Prostate gland (tissue), 2 donors: ENCODE measurements around the gene NRCAM. TPM values are rescaled to one million over a fixed set of nuclear protein-coding genes. Genes with fewer than 3 reads are reported as not detected.
"Not testable (repeated sequence)": the region's sequence is repeated elsewhere in the genome, so short reads cannot be mapped to it uniquely, and the experiment has no call there.

ENCODE experiments used
- DNase-seq: peaks from one replicate; pipeline ENCODE4 v3.0.0-alpha.2; 2019; ENCODE audit warnings: low spot score
- H3K27ac ChIP-seq, 2 donors: fragments of 200-600 bp; sonication (generic); 2 replicates each; pipeline ENCODE4 v1.5.1; 2017 to 2019
- H3K27me3 ChIP-seq: fragments of 200-600 bp; sonication (generic); replicated peaks from 2 replicates; pipeline ENCODE4 v1.5.1; 2019; ENCODE audit not compliant: insufficient read depth
- H3K36me3 ChIP-seq, 2 donors: fragments of 200-600 bp; sonication (generic); 1 replicate in 1 of 2; 2 replicates in 1 of 2; pipeline versions ENCODE4 v1.5.1 to v1.8.1; 2017 to 2019
- H3K4me1 ChIP-seq: fragments of 200-600 bp; sonication (generic); replicated peaks from 2 replicates; pipeline ENCODE4 v1.5.1; 2019
- H3K4me3 ChIP-seq, 2 donors: fragments of 200-600 bp; sonication (generic); 2 replicates each; pipeline ENCODE4 v1.5.1; 2017 to 2019
- H3K9me3 ChIP-seq: fragments of 200-600 bp; sonication (generic); 2 replicates; pipeline ENCODE4 v1.5.1; 2017
- POLR2A ChIP-seq: fragments of 450-650 bp; IDR thresholded peaks from one replicate; pipeline ENCODE4 v1.6.1; 2016; ENCODE audit warnings: antibody characterized with exemption, mild to moderate bottlenecking
- POLR2AphosphoS5 ChIP-seq: sonication (generic); formaldehyde crosslinking; IDR thresholded peaks from one replicate; pipeline ENCODE4 v1.6.1; 2017; ENCODE audit warnings: antibody characterized with exemption
- WGBS: methylation state at CpG from one replicate; pipeline ENCODE4 v1.1.5; 2018; 5-methylcytosine and 5-hydroxymethylcytosine counted together
- intact Hi-C: fragments of 100-400 bp; cut with DNase I; formaldehyde crosslinking; loops from one replicate; pipeline ENCODE4 v1.14.2; 2022
- total RNA-seq, 2 donors: library from RNA; depleted of rRNA; stranded (reverse); fragments of >200 nt; gene quantifications; one replicate each; pipeline ENCODE4 v1.1.0, GENCODE V29; 2016
- TF ChIP-seq, protein P1 (sequence below), 4 experiments: fragments of 200-600 bp in 2 of 4; fragments of 450-650 bp in 2 of 4; sonication (generic) in 2 of 4; IDR thresholded peaks; 1 replicate in 3 of 4; 2 replicates in 1 of 4; pipeline ENCODE4 v1.5.1; 2016 to 2019; ENCODE audit warnings: antibody characterized with exemption in 4 of 4, mild to moderate bottlenecking in 2 of 4, moderate library complexity in 2 of 4

The NRCAM gene
- total RNA-seq, 2 donors from 2014 or later = 1.1 to 3.1 TPM

DNA sequence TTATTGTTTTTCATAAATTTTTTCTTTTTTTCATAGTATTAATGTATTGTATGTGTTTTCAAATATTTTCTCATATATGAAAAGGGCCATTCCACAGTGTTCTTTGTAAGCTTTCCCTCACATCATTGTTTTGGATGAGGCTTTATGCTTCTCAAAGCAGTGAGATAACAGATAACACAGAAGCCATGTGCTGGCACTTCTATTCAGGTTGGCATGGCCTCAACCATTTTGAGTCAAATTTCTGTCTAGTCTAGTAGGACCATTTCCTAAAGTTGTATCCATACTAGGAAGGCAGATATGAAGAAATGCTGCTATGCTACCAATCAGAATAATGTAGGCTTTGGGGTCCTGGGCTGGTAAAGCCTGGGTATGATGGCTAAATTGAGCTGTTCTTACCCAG, 190.2 kb downstream of the NRCAM start:
- no peak for DNase-seq
- Histone ChIP-seq H3K36me3 (no peaks in the 10 kb centered on the region), H3K4me3 (no peak overlapping the region), H3K27ac (no peak overlapping the region), H3K4me1 (no peaks in the 10 kb centered on the region), H3K9me3 (no peaks in the 10 kb centered on the region), H3K27me3 (no peaks in the 10 kb centered on the region)
- TF ChIP-seq, protein P1, sequence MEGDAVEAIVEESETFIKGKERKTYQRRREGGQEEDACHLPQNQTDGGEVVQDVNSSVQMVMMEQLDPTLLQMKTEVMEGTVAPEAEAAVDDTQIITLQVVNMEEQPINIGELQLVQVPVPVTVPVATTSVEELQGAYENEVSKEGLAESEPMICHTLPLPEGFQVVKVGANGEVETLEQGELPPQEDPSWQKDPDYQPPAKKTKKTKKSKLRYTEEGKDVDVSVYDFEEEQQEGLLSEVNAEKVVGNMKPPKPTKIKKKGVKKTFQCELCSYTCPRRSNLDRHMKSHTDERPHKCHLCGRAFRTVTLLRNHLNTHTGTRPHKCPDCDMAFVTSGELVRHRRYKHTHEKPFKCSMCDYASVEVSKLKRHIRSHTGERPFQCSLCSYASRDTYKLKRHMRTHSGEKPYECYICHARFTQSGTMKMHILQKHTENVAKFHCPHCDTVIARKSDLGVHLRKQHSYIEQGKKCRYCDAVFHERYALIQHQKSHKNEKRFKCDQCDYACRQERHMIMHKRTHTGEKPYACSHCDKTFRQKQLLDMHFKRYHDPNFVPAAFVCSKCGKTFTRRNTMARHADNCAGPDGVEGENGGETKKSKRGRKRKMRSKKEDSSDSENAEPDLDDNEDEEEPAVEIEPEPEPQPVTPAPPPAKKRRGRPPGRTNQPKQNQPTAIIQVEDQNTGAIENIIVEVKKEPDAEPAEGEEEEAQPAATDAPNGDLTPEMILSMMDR (IDR thresholded peaks at IDR 0.05) = no peak
- TF ChIP-seq POLR2AphosphoS5 = no peak
- TF ChIP-seq POLR2A = no peak
- intact Hi-C loops = no loop called here

DNA sequence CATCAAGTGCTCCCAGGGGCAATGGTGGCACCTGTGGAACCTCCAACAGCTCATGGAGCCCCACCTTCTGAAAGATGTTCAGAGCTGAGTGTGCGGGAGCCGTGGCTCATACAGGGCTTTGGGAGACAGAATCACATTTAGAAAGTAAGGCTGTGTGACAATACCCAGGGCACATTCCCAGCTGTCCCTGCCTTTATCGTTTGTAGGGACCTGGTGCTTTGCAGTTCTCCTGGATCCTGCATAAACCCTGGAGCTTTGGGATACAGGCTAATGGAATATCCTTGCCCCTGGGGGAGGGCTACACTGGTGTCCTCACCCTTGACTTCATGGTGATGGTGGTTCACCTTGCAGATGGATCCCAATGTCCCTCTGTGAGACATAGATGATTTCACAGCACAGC, 191.2 kb downstream of the NRCAM start:
- DNase-seq = no peak
- H3K27ac ChIP-seq = no peak overlapping the region
- 87% methylated on average over 3 of the region's 3 CpGs for WGBS
- intact Hi-C loops = no loop called here
- H3K36me3 ChIP-seq = no peaks in the 10 kb centered on the region
- no peaks in the 10 kb centered on the region for H3K27me3 ChIP-seq
- TF ChIP-seq, protein P1 (IDR thresholded peaks at IDR 0.05) = no peak
- TF ChIP-seq POLR2A (no peak), POLR2AphosphoS5 (no peak)
- H3K4me1 ChIP-seq = no peaks in the 10 kb centered on the region
- H3K4me3 ChIP-seq = no peak overlapping the region
- no peaks in the 10 kb centered on the region for H3K9me3 ChIP-seq

DNA sequence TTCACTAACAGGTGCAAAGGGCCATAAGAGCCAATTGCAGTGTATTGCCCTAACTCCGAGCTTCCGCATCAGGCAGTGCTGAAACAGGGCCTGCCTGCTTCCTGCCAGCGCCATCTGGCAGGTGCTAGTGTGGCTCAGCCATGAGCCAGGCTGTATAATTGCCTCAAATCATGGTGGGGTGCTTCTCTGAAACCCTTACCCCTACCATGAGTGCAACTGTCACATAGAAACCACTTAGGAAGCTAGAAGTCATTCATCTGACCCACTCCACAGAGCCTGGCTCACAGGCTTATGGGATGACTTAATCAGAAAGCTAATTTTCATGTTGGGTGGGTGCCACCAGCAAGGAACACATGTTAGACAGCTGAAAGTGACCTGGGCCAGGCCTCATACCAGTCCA, 192.8 kb downstream of the NRCAM start:
- no peaks in the 10 kb centered on the region for H3K36me3 ChIP-seq
- DNase-seq = no peak
- H3K9me3 ChIP-seq = no peaks in the 10 kb centered on the region
- no peak overlapping the region for H3K27ac ChIP-seq
- H3K4me3 ChIP-seq = no peak overlapping the region
- TF ChIP-seq POLR2A = no peak
- TF ChIP-seq POLR2AphosphoS5 = no peak
- TF ChIP-seq, protein P1 (IDR thresholded peaks at IDR 0.05) = no peak
- H3K27me3 ChIP-seq = no peaks in the 10 kb centered on the region
- intact Hi-C loops = no loop called here
- WGBS = 84% methylated on average over 3 of the region's 3 CpGs
- H3K4me1 ChIP-seq = no peaks in the 10 kb centered on the region

DNA sequence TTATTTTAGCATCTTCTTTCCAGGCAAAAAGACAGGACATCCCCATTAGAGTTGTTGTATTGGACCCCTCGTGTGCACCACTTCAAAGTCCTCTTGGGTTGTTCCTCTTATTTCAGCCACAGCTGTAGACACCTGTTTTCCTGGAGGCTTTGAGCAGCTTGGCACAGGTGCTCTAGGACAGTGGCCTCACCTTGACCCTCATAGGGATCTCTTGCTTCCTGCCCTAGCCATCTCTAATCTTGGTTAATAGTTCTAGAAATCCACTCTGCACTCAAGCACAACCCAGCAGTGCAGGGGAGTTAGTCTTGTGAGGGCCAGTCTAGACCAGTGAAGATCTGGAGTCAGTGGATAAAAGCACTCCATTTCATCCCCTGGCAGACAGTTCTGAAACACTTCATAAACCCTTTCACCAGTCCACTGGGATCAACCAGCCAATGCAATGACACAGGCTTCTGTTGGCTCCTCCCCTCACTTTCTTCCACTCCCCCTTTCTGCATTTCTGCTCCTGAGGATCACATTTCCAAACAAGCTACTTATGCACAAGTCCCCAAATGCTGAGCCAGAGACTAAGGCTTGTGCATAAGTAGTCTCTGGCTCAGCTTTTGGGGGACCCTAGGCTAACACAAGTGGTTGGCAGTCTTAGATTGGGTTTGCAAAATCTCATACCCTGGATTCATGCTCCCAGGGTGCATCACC, 194.5 kb downstream of the NRCAM start:
- Histone ChIP-seq H3K27ac (no peak overlapping the region), H3K9me3 (no peaks in the 10 kb centered on the region), H3K4me3 (no peak overlapping the region), H3K27me3 (no peaks in the 10 kb centered on the region), H3K36me3 (no peaks in the 10 kb centered on the region), H3K4me1 (no peaks in the 10 kb centered on the region)
- TF ChIP-seq POLR2AphosphoS5 = no peak
- TF ChIP-seq, protein P1 (IDR thresholded peaks at IDR 0.05) = no peak
- no peak for TF ChIP-seq POLR2A
- 73% methylated on average over 1 of the region's 1 CpG for WGBS
- intact Hi-C loops = no loop called here
- DNase-seq = no peak

DNA sequence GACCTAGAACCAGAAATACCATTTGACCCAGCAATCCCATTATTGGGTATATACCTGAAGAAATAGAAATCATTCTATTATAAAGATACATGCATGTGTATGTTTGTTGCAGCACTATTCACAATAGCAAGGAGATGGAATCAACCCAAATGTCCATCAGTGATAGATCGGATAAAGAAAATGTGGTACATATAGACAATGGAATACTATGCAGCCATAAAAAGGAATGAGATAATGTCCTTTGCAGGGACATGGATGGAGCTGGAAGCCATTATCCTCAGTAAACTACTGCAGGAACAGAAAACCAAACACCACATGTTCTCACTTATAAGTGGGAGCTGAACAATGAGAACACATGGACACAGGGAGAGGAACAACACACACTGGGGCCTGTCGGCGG, 196.8 kb downstream of the NRCAM start:
- H3K27me3 ChIP-seq, H3K4me1 ChIP-seq, H3K27ac ChIP-seq, intact Hi-C loops, H3K4me3 ChIP-seq, H3K36me3 ChIP-seq, DNase-seq, H3K9me3 ChIP-seq: not testable (repeated sequence)
- 96% methylated on average over 3 of the region's 3 CpGs for WGBS
